Ovary (tissue), 9 donors: ENCODE measurements around the gene TFCP2. TPM values are rescaled to one million over a fixed set of nuclear protein-coding genes. Genes with fewer than 3 reads are reported as not detected.

Experiments used
- DNase-seq, 5 donors: peaks; one replicate each; pipeline ENCODE4 v3.0.0-alpha.2; 2019 to 2020
- H3K27ac ChIP-seq, 2 donors: fragments of 200-600 bp; one replicate each; pipeline versions ENCODE4 v1.5.1 to v1.8.0; 2019 to 2022
- H3K27me3 ChIP-seq: fragments of 200-600 bp; one replicate; pipeline ENCODE4 v1.8.0; 2022
- H3K36me3 ChIP-seq: fragments of 200-600 bp; sonication (generic); one replicate; pipeline ENCODE4 v1.5.1; 2019
- H3K4me1 ChIP-seq: one replicate; pipeline ENCODE4 v1.8.1; 2013; ENCODE audit warnings: mild to moderate bottlenecking, moderate library complexity; ENCODE audit not compliant: insufficient read depth
- H3K4me3 ChIP-seq: fragments of 200-600 bp; sonication (generic); one replicate; pipeline ENCODE4 v1.5.1; 2017
- H3K9me3 ChIP-seq, 2 donors: fragments of 200-600 bp in 1 of 2; sonication (generic) in 1 of 2; one replicate each; pipeline versions ENCODE4 v1.5.1 to v1.8.1; 2013 to 2019; ENCODE audit warnings: mild to moderate bottlenecking in 1 of 2, moderate library complexity in 1 of 2
- CTCF ChIP-seq, 3 donors: fragments of 450-650 bp in 2 of 3; fragments of 200-600 bp in 1 of 3; IDR thresholded peaks; one replicate each; pipeline versions ENCODE4 v1.5.1 to v1.8.0; 2016 to 2022; ENCODE audit warnings: antibody characterized with exemption in 3 of 3, mild to moderate bottlenecking in 1 of 3
- EP300 ChIP-seq: sonication (generic); formaldehyde crosslinking; IDR thresholded peaks from one replicate; pipeline ENCODE4 v1.6.1; 2017; ENCODE audit warnings: antibody characterized with exemption
- POLR2A ChIP-seq: fragments of 450-650 bp; IDR thresholded peaks from one replicate; pipeline ENCODE4 v1.6.1; 2017; ENCODE audit warnings: antibody characterized with exemption, mild to moderate bottlenecking, moderate library complexity
- WGBS, 3 donors: extraction: QIAGEN DNeasy Blood & Tissue Kit in 1 of 3; methylation state at CpG; one replicate each; pipeline versions ENCODE4 v1.1.5 to v1.1.7; 2013 to 2017; 5-methylcytosine and 5-hydroxymethylcytosine counted together
- intact Hi-C, 4 donors: fragments of 100-400 bp; cut with DNase I; formaldehyde crosslinking; loops; one replicate each; pipeline versions ENCODE4 v1.11.0 to v1.15.1; 2022 to 2023
- polyA plus RNA-seq, 2 donors: library from polyadenylated mRNA; stranded (reverse); fragments of 200-250 nt in 1 of 2; fragments of 350-450 nt in 1 of 2; fragmentation: Illumina TruSeq in 1 of 2; extraction: RNeasy Lipid Tissue Mini Kit (QIAGEN cat#74804) in 1 of 2; gene quantifications; one replicate each; pipeline ENCODE4 v1.2.3, GENCODE V29; 2013 to 2014
- total RNA-seq, 7 donors: library from RNA; depleted of rRNA in 2 of 7; stranded (reverse); fragments of >200 nt in 2 of 7; fragmentation: NEBNext Ultra II Directional in 3 of 7; extraction: Animal tissue kit (Norgen Biotek cat#: 25700) in 3 of 7; gene quantifications; one replicate each; pipeline versions ENCODE4 v1.1.0 to v1.2.4, GENCODE V29; 2016 to 2023
- donor health status: DM: no; HTN: no; CAD: no; lungs with moderate emphysema.
- donor health status: DM: no; HTN: no; CAD: no.
- donor health status: Bipolar disorder and iron deficiency.
- donor health status: DM: yes; HTN: yes; CAD: no.
- donor health status: DM: no; HTN: no; CAD: no.
- donor health status: DM: yes; HTN: yes; CAD: no.

TFCP2 gene
- total and polyA plus RNA-seq, 9 donors, result 10.5 to 32.0 (median 22.7) TPM

GRCh38 chr12:51177897-51178296 lies 5.0 kb upstream of the TFCP2 start:
- Histone ChIP-seq H3K36me3 (no peaks in the 10 kb centered on the region), H3K4me3 (no peak overlapping the region), H3K27ac (no peak overlapping the region), H3K9me3 (no peaks in the 10 kb centered on the region), H3K4me1 (no peaks in the 10 kb centered on the region), H3K27me3 (no peaks in the 10 kb centered on the region)
- 81 to 85% (median 85%) methylated on average over 2 of the region's 2 CpGs for WGBS, 3 donors
- no peak for DNase-seq
- TF ChIP-seq EP300, result no peak
- no peak for TF ChIP-seq CTCF (IDR thresholded peaks at IDR 0.05)
- intact Hi-C loops, result no loop called here

- no peak for DNase-seq
- Histone ChIP-seq H3K4me1 (no peaks in the 10 kb centered on the region), H3K36me3 (no peaks in the 10 kb centered on the region), H3K27me3 (no peaks in the 10 kb centered on the region), H3K4me3 (no peak overlapping the region), H3K9me3 (no peaks in the 10 kb centered on the region), H3K27ac (no peak overlapping the region)
- intact Hi-C loops, result loop anchor here in 1 of 4 donors (5.0 kb wide), 1 partner anchor 63 kb away; the partner anchor contains the start of gene DAZAP2
- 74 to 81% (median 76%) methylated on average over 1 of the region's 1 CpG for WGBS, 3 donors
- no peak for TF ChIP-seq CTCF (IDR thresholded peaks at IDR 0.05)
- no peak for TF ChIP-seq EP300
- no peak for TF ChIP-seq POLR2A
These were observed 1.6 kb upstream of the TFCP2 start for GRCh38 chr12:51174501-51174900.

- H3K27me3 ChIP-seq, result no peaks in the 10 kb centered on the region
- H3K27ac ChIP-seq, result peak overlapping the region; percentile 89 to 97
- intact Hi-C loops, result loop anchor here in 2 of 4 donors (2.0 to 5.0 kb wide), 2 partner anchors 45 to 65 kb away; partner anchors contain the start of gene DAZAP2 (in 1 of the 2)
- 1 to 2% (median 1%) methylated on average over 16 of the region's 16 CpGs for WGBS, 3 donors
- DNase-seq, result no peak
- TF ChIP-seq CTCF (IDR thresholded peaks at IDR 0.05) (no peak), EP300 (no peak), POLR2A (no peak)
- H3K36me3 ChIP-seq, result no peaks in the 10 kb centered on the region
- H3K4me1 ChIP-seq, result no peaks in the 10 kb centered on the region
- H3K9me3 ChIP-seq, result no peaks in the 10 kb centered on the region
- peak overlapping the region; percentile 85 for H3K4me3 ChIP-seq
These were observed 936 bp downstream of the TFCP2 start for GRCh38 chr12:51171884-51172514.

GRCh38 chr12:51163795-51164194 lies 9.1 kb downstream of the TFCP2 start:
- Histone ChIP-seq H3K4me3 (no peak overlapping the region), H3K36me3 (no peaks in the 10 kb centered on the region), H3K27me3 (no peaks in the 10 kb centered on the region), H3K4me1 (peaks cover 1% of the 10 kb centered on the region), H3K9me3 (no peaks in the 10 kb centered on the region), H3K27ac (no peak overlapping the region)
- intact Hi-C loops, result no loop called here
- WGBS, 3 donors, result 65 to 79% (median 74%) methylated on average over 3 of the region's 3 CpGs
- no peak for DNase-seq
- no peak for TF ChIP-seq POLR2A
- TF ChIP-seq CTCF (IDR thresholded peaks at IDR 0.05), result no peak
- TF ChIP-seq EP300, result no peak
